ENCODE data around the gene CYFIP1.

GRCh38 chr15:22850055-22850454, 130.1 kb downstream of the CYFIP1 start:
- TF ChIP-seq CTCF (conservative IDR thresholded peaks at IDR 0.05 in 1 of 2, IDR thresholded peaks at IDR 0.05 in 1 of 2; ENCODE audit: low read depth in 1 of 2, low read length in 2 of 2): no peak
- TF ChIP-seq EZH2 (IDR thresholded peaks at IDR 0.05; ENCODE audit: low read length, missing control alignments): no peak
